Adipose tissue (tissue), 3 donors: Measurements from ENCODE around the gene SESN3. TPM values are rescaled to one million over a fixed set of nuclear protein-coding genes. Genes with fewer than 3 reads are reported as not detected.
"Not testable (repeated sequence)": the region's sequence is repeated elsewhere in the genome, so short reads cannot be mapped to it uniquely, and the experiment has no call there.

ENCODE experiments used
- H3K27ac ChIP-seq: one replicate; pipeline ENCODE4 v1.5.1; 2013; ENCODE audit warnings: low read depth, low read length
- WGBS, 3 donors: extraction: QIAGEN DNeasy Blood & Tissue Kit; methylation state at CpG; one replicate each; pipeline ENCODE4 v1.1.7; 2013; 5-methylcytosine and 5-hydroxymethylcytosine counted together
- polyA plus RNA-seq, 3 donors: library from polyadenylated mRNA; stranded (reverse); fragments of 200-250 nt; gene quantifications; one replicate each; pipeline ENCODE4 v1.2.3, GENCODE V29; 2013
- donor health status: healthy with polysubstance abuse.
- donor health status: Bipolar disorder and iron deficiency.
- donor health status: healthy.

The SESN3 gene
- polyA plus RNA-seq, 3 donors, result 1.5 to 12.0 (median 2.6) TPM

GRCh38 chr11:95229993-95230809, 801 bp downstream of the SESN3 start:
- H3K27ac ChIP-seq, result no peak overlapping the region
- 0 to 1% (median 0%) methylated on average over 42 of the region's 42 CpGs for WGBS, 3 donors

DNA sequence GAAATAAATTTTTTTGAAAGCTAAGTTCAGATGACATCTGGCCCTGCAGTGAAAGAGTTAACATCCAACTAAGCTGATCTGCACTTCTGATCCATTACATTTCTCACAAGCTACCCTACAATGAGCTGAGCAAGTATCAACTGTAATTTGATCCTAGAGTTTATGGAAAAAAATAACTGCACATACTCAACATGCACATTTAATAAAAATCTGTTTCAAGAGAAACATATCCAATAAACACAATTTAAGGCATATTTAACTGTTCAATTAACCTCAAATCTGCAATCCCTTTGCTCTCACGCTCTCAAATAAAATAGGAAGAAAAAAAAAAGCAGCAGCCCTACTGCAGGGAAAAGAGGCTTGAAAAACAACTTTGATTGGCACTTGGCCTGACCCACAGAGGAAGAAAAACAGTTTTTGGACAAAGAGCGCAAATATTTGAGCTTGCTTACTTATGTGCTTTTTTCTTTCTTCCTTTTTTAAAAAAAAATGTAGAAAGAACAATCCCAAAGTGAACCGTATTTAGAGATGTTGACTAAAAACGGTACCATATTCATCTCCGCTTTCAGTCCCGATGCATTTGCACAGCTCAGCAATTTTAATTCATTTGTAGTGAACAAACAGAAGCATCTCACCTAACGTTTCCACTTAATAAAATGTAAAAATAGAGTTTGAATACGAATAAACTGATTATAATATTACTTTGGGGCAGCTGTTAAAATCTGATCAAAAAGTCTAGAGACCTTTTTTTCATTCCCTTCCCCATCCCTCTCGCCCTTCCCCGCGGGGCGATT, 1.6 kb downstream of the SESN3 start:
- WGBS, 3 donors, result 1% methylated on average over 12 of the region's 12 CpGs
- no peak overlapping the region for H3K27ac ChIP-seq

GRCh38 chr11:95228081-95228749, 2.8 kb downstream of the SESN3 start:
- 73 to 82% (median 76%) methylated on average over 2 of the region's 2 CpGs for WGBS, 3 donors
- H3K27ac ChIP-seq, result no peak overlapping the region

DNA sequence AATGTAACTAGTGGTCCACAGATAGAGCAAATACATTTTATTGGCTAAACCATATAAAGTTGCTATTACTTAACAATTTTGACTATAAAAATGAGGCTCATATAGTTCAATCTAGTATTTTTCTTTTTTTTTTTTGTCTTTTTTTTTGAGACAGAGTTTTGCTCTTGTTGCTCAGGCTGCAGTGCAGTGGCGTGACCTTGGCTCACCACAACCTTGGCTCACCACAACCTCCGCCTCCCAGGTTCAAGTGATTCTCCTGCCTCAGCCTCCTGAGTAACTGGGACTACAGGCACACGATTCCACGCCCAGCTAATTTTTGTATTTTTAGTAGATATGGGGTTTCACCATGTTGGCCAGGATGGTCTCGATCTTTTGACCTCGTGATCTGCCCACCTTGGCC, 3.9 kb downstream of the SESN3 start:
- 87 to 94% (median 92%) methylated on average over 6 of the region's 6 CpGs for WGBS, 3 donors
- not testable (repeated sequence) for H3K27ac ChIP-seq

- no peak overlapping the region for H3K27ac ChIP-seq
- 66 to 73% (median 69%) methylated on average over 3 of the region's 3 CpGs for WGBS, 3 donors
Observed at GRCh38 chr11:95222817-95223216, 8.2 kb downstream of the SESN3 start.

- no peak overlapping the region for H3K27ac ChIP-seq
- 91 to 98% (median 93%) methylated on average over 3 of the region's 3 CpGs for WGBS, 3 donors
Observed at GRCh38 chr11:95219599-95219998, 11.4 kb downstream of the SESN3 start.

DNA sequence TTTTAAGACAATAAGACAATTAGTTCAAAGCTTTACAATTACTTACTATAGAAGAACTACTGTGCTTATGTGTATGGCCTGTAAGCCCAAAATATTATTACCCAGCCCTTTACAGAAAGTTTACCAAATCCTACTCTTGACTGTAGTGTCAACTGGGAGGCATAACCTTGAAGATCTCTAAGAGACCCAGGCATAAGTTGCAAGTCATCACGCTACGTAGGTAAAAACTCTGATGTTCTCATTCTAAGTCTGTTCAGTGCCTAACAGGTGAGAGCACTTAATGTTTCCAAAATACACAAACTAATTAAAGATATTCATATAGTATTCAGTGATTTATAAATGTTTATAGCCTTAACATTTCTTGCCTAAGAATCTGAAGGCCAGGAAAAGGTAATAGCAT, 12.9 kb downstream of the SESN3 start:
- H3K27ac ChIP-seq, result no peak overlapping the region
- WGBS, 3 donors, result 98 to 100% (median 99%) methylated on average over 2 of the region's 2 CpGs

DNA sequence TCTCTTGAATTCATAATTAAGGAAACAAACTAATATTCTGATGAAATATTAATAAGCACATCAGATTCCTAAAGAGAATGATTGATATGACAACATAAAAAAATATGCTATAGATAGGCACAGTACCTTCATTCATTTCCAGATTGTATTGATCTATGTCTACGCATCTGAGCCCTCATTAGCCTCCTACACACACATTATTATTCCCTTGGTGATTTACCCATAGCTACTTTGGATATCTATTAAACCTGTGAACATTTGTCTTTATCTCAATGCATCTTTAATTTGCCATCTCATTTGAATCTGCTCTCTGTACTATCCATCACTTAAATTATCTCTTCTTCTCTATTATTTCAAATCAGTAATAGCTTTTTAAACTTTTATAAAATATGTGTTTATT, 18.4 kb downstream of the SESN3 start:
- 56 to 95% (median 91%) methylated on average over 1 of the region's 1 CpG for WGBS, 3 donors
- no peak overlapping the region for H3K27ac ChIP-seq

GRCh38 chr11:95209535-95209934, 21.5 kb downstream of the SESN3 start:
- WGBS, 3 donors, result 89 to 97% (median 91%) methylated on average over 6 of the region's 6 CpGs
- not testable (repeated sequence) for H3K27ac ChIP-seq

GRCh38 chr11:95200781-95201457, 30.1 kb downstream of the SESN3 start:
- no peak overlapping the region for H3K27ac ChIP-seq
- WGBS, 3 donors, result 91% methylated on average over 4 of the region's 4 CpGs

GRCh38 chr11:95195831-95196230, 35.2 kb downstream of the SESN3 start:
- 60 to 81% (median 75%) methylated on average over 5 of the region's 5 CpGs for WGBS, 3 donors
- no peak overlapping the region for H3K27ac ChIP-seq

GRCh38 chr11:95193541-95193940, 37.5 kb downstream of the SESN3 start:
- no peak overlapping the region for H3K27ac ChIP-seq
- 90 to 96% (median 93%) methylated on average over 1 of the region's 1 CpG for whole genome bisulfite sequencing, 3 donors

- H3K27ac ChIP-seq, result no peak overlapping the region
- 72 to 95% (median 76%) methylated on average over 3 of the region's 3 CpGs for WGBS, 3 donors
Observed at GRCh38 chr11:95192717-95193116, 38.3 kb downstream of the SESN3 start.

GRCh38 chr11:95187723-95188122, 43.3 kb downstream of the SESN3 start:
- H3K27ac ChIP-seq, result no peak overlapping the region

- WGBS, 3 donors, result 94 to 98% (median 96%) methylated on average over 2 of the region's 2 CpGs
- H3K27ac ChIP-seq, result no peak overlapping the region
Observed at GRCh38 chr11:95182397-95182796, 48.6 kb downstream of the SESN3 start.

DNA sequence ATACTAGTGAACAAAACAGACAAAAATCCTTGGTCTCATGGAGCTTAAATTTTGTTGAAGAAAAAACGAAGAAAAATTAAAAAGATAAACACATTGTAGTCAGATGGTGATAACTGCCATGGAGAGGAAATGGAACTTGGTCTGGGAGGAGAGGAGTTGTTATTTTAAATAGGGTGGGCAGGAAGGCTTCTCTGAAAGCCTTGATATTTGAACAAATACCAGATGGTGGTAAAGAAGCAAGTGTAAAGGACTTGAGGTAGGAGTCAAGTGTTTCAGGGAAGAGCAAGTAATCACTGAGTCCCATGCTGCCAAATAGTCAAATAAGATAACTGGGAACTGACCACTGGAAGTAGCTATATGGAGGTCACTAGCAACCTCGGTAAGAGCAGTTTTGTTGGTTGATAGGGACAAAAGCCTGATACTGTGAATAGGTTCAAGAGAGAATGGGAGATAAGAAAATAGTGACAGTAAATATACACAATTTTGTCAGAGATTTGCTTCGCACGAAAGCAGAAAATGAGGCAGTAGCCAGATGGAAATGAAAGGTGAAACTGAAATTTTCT, 55.1 kb downstream of the SESN3 start:
- H3K27ac ChIP-seq, result no peak overlapping the region
- WGBS, 3 donors, result 72 to 81% (median 74%) methylated on average over 4 of the region's 4 CpGs

DNA sequence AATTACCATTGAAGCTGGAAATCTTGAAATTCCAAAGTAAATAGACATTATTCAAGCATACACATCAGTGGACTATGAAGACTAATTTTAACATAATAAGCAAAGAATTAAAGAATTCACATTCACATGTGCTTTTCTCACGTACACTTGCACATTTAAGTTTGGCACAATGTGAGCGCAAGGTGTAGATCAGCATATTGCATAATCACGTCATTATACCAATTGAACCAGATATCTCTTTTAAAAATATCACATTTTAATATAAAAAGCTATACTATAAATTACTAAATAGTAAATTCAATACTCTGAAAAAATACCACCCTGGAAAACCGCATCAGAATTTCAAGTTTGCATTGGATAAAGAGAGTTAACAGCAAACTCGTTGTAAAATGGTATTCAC, 60.7 kb downstream of the SESN3 start:
- no peak overlapping the region for H3K27ac ChIP-seq
- 94 to 96% (median 96%) methylated on average over 5 of the region's 5 CpGs for WGBS, 3 donors

DNA sequence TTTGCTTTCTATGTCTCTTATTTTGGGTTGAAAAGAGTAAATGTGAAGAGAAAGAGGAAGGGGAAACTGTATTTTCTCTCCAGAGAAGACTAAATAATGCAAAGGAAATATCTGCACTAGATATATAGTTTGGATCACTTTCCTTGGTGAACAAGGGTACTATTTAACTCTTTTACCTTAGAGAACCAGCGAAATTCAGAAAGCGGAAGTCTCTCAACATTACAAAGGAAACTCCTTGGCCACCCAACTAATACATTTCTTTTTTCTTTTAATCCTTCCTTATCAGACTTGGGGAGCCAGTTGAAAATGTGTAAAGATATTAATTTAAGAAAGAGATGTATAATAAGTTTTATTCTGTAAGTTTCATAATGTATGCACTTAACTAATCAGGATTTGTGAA, 64.2 kb downstream of the SESN3 start:
- 62 to 92% (median 70%) methylated on average over 2 of the region's 2 CpGs for WGBS, 3 donors
- no peak overlapping the region for H3K27ac ChIP-seq
